SH-SY5Y (cell line): Measurements from ENCODE around the gene EDNRA.

ENCODE experiments used
- GATA2 ChIP-seq: IDR thresholded peaks from 2 replicates; pipeline ENCODE4 v1.6.1; 2011; ENCODE audit warnings: mild to moderate bottlenecking, low read depth, low read length
- GATA3 ChIP-seq: IDR thresholded peaks from 2 replicates; pipeline ENCODE4 v1.6.1; 2011; ENCODE audit warnings: low read depth, mild to moderate bottlenecking, low read length, moderate library complexity

GRCh38 chr4:147567276-147567675 is 86.4 kb downstream of the EDNRA start:
- TF ChIP-seq GATA3: no peak
- TF ChIP-seq GATA2: no peak
